ENCODE measurements around the gene TP53.

GRCh38 chr17:7709031-7709430, 21.7 kb upstream of the TP53 start:
- TF ChIP-seq CTCF (optimal IDR thresholded peaks at IDR 0.05 in 1 of 3, IDR thresholded peaks at IDR 0.05 in 1 of 3, conservative IDR thresholded peaks at IDR 0.05 in 1 of 3; ENCODE audit: extremely low read depth in 1 of 3, insufficient read depth in 2 of 3, low read length in 3 of 3), result no peak
- TF ChIP-seq EZH2 (IDR thresholded peaks at IDR 0.05; ENCODE audit: low read length), result no peak
